GM18499 (cell line): ENCODE data around the gene CASP4.
"Not testable (repeated sequence)": the region's sequence is repeated elsewhere in the genome, so short reads cannot be mapped to it uniquely, and the experiment has no call there.

Experiments used
- ATAC-seq: cut with Tn5 transposase; IDR thresholded peaks from one replicate; pipeline ENCODE4 v1.9.1; 2021; ENCODE audit warnings: moderate number of reproducible peaks; ENCODE audit not compliant: insufficient read depth, unreplicated experiment

Gene CASP4

DNA sequence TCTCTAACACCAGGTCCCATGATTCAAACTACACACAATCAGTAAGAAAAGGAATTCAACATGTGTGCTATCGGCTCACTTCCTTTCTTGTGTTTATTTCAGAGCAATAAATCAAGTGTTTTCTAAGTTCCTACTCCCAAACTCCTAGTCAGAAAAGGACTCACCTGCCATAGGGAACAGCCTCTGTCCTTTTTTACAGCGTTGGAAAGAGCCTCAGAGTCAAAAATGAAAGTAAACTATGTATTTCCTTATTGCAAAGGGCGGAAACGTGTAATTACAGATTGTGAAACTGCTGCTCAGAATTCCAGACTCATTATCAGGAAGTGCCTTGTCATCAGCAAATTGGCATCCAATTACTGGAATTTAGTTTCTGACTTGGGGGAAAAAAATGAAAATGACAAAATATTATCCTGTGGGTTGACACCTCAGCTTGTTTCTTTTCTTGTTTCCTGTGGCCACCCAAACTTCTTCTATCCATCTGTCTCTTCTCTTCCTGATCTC lies at the start of gene CASP4:
TSS of gene CASP4 (minus strand) at position 220 of the 501 bp plus-strand sequence. CDS start at position 171, 49 bp downstream.
- ATAC-seq: peak; percentile 80

DNA sequence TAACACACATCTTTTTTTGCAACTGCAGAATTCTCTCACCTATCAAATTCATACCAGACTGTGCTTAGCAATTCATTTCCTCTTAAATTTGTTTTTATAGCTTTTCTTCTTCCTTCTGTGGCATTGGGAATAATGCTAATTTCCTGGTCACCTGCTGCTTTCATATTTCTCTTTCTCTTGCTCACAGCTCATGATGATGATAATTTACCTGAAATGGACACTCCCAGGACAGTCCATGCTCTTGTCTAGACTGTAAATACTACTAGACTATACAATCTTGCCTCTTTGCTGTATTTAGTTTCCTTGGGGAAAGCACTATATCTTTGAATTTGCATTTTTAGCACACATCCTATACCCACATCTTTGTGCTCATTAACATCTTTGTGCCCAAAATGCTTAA lies 39.1 kb upstream of the CASP4 start:
- ATAC-seq: no peak

- ATAC-seq: no peak
Observed at GRCh38 chr11:105005451-105005845, 37.1 kb upstream of the CASP4 start.

DNA sequence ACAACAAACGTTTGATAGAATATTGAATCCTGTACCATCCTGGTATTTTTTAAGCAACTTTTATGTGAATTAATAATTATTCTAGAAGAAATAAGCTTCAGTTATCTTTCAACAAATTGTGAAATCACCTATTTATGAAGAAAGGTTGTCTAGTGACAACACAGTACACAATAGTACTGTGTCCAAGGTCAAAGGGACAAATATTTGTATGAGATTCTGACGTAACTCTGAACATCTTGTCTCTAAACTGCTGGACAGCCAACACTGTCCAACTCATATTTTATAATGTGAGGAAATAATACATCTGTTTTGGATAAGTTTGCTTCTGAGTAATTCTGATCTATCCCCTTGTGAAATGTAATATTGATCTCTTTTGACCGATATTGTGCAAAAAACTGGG lies 35.6 kb upstream of the CASP4 start:
- ATAC-seq: no peak

GRCh38 chr11:105003151-105003550 lies 34.8 kb upstream of the CASP4 start:
- ATAC-seq: no peak

- peak; percentile 76 for ATAC-seq
Observed at GRCh38 chr11:105000797-105001196, 32.4 kb upstream of the CASP4 start.

GRCh38 chr11:105000167-105000566 lies 31.8 kb upstream of the CASP4 start:
- ATAC-seq: no peak

- ATAC-seq: no peak
Observed at GRCh38 chr11:104999721-105000120, 31.3 kb upstream of the CASP4 start.

DNA sequence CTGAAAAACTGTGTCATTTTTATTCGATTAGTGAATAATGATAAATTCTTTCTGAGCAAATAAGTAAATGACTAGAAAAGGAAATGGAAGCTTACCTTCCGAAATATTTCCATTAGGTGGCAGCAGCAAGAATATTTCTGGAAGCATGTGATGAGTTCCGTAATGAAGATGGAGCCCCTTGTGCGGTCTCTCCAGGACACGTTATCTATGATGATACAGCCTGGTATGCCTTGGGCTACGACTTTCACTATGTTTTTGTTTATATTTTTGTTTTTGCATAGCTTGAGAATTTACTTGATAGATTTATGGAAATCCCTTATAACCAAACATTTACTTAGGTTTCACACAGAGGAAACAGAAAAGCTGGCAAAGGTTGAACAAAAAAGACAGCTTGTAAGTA lies 28.9 kb upstream of the CASP4 start:
- ATAC-seq: no peak

- no peak for ATAC-seq
Observed at GRCh38 chr11:104995001-104995408, 26.6 kb upstream of the CASP4 start.

DNA sequence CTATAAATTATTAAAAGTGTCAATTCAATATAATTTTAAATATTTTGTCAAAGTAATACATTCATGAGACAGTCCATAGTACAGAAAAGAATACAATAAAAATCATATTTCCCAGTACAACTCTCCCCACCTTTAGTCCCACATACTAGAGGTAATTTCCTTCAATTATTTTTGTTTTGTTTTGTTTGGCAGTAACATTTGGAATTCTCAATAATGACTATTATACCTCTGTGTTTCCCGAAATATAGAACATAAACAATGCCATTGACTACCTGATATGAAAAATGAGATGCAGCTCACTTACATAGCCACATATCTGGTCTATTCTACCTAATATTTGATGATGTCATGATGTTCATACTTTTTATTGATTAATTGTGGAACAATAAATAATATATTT lies 24.4 kb upstream of the CASP4 start:
- ATAC-seq: no peak

DNA sequence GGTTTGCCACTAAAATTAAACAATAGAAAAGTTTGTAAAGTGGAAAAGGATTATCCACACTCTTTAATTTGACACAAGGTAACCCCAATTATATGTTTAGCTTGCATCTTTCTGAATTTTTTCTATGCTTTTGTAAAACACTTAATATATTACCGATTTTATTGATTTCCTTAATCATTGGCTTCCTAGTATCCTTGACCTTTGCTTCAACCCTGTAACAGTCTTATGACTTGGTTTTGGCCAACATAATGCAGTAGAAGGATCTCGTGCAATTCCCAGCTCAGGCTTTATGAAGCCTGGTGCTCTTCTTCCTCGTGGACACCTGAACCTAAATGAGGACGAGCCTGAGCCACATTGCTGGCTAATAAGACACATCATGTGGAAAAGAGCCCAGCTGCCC lies 23.6 kb upstream of the CASP4 start:
- no peak for ATAC-seq

- no peak for ATAC-seq
Observed at GRCh38 chr11:104984808-104985207, 16.4 kb upstream of the CASP4 start.

GRCh38 chr11:104979839-104980238 lies 11.5 kb upstream of the CASP4 start:
- no peak for ATAC-seq

DNA sequence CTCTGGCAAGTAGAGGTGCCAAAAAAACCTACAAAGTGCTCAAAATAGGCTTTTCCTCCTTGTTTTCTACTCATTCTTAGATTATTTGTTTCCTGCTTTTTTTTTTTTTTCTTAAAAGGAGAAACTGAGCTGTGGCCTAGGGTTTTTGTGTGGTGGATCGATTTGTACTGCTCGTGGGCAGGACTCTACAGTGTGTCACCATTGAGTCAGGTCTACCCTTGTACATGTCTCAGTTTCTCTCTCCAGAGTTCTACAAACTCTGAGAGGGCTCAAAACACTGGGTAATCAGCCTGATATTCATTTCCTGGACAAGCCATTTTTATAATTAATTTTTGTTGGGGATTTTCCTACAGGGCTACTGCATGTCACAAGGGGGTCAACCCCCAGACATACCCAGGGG lies 5.2 kb upstream of the CASP4 start:
- ATAC-seq: no peak

DNA sequence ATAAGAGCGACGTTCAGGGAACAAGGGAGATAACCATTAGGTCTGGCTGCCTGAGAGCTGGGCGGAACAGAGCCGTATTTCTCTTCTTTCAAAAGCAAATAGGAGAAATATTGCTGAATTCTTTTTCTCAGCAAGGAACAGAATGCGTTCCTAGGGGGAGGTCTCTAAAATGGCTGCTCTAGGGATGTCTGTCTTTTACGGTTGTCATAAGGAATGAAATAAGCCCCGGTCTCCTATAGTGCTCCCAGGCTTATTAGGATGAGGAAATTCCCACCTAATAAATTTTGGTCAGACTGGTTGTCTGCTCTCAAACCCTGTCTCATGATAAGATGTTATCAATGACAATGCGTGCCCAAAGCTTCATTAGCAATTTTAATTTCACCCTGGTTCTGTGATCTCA lies 4.5 kb upstream of the CASP4 start:
- ATAC-seq: not testable (repeated sequence)

- ATAC-seq: no peak
Observed at GRCh38 chr11:104970756-104971155, 2.4 kb upstream of the CASP4 start.

- no peak for ATAC-seq
Observed at GRCh38 chr11:104968856-104969776, 742 bp upstream of the CASP4 start.

DNA sequence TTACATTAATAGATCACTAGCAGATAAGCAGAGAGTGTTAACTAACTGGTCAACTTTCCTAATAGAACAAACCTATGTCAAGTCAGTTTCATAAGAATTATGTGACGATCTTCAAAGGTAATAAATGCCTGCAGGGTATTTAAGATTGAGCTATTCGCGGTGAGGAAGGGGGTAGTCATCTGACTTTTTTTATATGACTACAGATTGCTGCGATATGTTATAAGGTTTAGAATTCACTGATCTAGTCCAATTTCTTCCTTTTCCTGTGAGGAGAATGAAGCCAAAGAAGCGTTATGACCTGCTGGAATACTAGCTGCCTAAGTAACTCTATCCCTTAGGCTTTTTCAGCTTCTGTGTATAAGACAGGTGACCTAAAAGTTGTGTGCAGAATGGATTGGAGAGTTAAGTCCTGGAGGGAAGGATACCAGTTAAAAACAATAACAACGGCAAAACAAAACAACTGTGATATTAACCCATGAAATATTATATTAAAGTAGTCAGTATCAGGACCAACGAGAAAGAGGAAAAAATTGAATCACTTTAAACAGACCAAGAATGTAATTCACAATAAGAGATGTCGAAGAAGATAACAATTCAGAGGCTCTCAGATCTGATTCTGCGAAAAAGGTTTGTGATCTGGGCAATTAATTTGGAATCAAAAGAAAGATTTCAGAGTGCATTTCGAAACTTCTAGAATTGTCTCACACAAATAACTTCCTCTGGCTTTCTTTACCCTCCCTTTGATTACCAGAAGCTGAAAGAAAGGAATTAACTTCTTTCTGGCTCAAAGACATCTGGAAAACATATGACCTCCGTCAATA lies 630 bp downstream of the CASP4 start:
- ATAC-seq: no peak

- ATAC-seq: no peak
Observed at GRCh38 chr11:104965735-104966134, 2.6 kb downstream of the CASP4 start.

DNA sequence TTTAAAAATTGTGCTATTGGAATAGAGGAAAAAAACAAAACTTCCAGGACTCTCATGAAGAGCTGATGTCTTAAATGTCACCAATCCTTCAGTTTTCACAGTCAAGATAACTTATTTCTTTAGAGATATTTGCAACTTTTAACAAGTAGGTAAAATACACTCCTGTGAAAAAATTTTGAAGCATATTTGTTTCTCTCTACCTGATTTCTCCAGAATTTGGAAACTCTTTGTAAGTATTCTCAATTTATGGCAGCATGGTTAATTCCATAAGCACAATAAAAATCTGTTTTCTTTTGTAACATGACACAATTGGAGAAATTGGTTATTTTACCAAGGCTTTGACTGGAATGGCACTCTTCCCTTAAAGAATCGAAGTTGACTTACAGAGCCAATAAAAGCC lies 4.1 kb downstream of the CASP4 start:
- no peak for ATAC-seq
